ENCODE data around the gene RFX8. TPM values are rescaled to one million over a fixed set of nuclear protein-coding genes. Genes with fewer than 3 reads are reported as not detected.

RFX8 gene
- total RNA-seq, 1 donor from 2014 or later, result not detected

- DNase-seq (no peak), ATAC-seq (no peak)
- H3K27ac ChIP-seq, result no peak overlapping the region
- H3K9me3 ChIP-seq, result no peaks in the 10 kb centered on the region
- no peaks in the 10 kb centered on the region for H3K27me3 ChIP-seq (ENCODE audit: low read depth)
- TF ChIP-seq, protein P1, sequence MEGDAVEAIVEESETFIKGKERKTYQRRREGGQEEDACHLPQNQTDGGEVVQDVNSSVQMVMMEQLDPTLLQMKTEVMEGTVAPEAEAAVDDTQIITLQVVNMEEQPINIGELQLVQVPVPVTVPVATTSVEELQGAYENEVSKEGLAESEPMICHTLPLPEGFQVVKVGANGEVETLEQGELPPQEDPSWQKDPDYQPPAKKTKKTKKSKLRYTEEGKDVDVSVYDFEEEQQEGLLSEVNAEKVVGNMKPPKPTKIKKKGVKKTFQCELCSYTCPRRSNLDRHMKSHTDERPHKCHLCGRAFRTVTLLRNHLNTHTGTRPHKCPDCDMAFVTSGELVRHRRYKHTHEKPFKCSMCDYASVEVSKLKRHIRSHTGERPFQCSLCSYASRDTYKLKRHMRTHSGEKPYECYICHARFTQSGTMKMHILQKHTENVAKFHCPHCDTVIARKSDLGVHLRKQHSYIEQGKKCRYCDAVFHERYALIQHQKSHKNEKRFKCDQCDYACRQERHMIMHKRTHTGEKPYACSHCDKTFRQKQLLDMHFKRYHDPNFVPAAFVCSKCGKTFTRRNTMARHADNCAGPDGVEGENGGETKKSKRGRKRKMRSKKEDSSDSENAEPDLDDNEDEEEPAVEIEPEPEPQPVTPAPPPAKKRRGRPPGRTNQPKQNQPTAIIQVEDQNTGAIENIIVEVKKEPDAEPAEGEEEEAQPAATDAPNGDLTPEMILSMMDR (IDR thresholded peaks at IDR 0.05), result no peak
- H3K4me1 ChIP-seq, result no peaks in the 10 kb centered on the region
- H3K36me3 ChIP-seq, result no peaks in the 10 kb centered on the region
- intact Hi-C loops (cut with DNase I), result no loop called here
- no peak overlapping the region for H3K4me3 ChIP-seq
These were observed 42.3 kb downstream of the RFX8 start for GRCh38 chr2:101432411-101433181.

GRCh38 chr2:101431486-101431885, 43.4 kb downstream of the RFX8 start:
- ATAC-seq (no peak), DNase-seq (no peak)
- TF ChIP-seq, protein P1 (IDR thresholded peaks at IDR 0.05), result no peak
- no peak overlapping the region for H3K4me3 ChIP-seq
- H3K27ac ChIP-seq, result no peak overlapping the region
- H3K27me3 ChIP-seq (ENCODE audit: low read depth), result no peaks in the 10 kb centered on the region
- H3K4me1 ChIP-seq, result no peaks in the 10 kb centered on the region
- H3K9me3 ChIP-seq, result no peaks in the 10 kb centered on the region
- H3K36me3 ChIP-seq, result no peaks in the 10 kb centered on the region
- intact Hi-C loops (cut with DNase I), result no loop called here

DNA sequence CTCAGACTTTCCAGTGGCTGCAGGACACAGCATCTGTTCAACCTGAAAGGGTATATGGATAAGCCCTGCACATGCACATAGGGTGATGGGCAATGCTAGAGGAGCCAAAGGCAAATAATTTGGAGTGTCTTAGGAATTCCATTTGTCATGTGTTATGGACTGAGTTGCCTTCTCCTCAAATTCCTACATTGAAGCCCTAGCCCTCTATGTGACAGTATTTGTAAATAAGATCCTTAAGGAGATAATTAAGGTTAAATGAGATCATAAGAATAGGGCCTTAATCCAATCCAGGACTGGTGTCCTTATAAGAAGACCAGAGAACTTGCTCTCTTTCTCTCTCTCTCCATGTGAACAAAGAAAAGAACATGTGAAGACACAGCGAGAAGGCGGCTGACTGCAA, 44.8 kb downstream of the RFX8 start:
- intact Hi-C loops (cut with DNase I), result no loop called here
- H3K27me3 ChIP-seq (ENCODE audit: low read depth), result no peaks in the 10 kb centered on the region
- no peaks in the 10 kb centered on the region for H3K36me3 ChIP-seq
- TF ChIP-seq, protein P1 (IDR thresholded peaks at IDR 0.05), result no peak
- no peak for ATAC-seq
- no peaks in the 10 kb centered on the region for H3K9me3 ChIP-seq
- no peak overlapping the region for H3K4me3 ChIP-seq
- H3K4me1 ChIP-seq, result no peaks in the 10 kb centered on the region
- DNase-seq, result no peak
- H3K27ac ChIP-seq, result no peak overlapping the region

GRCh38 chr2:101429453-101429852, 45.5 kb downstream of the RFX8 start:
- intact Hi-C loops (cut with DNase I), result no loop called here
- Histone ChIP-seq H3K9me3 (no peaks in the 10 kb centered on the region), H3K4me1 (no peaks in the 10 kb centered on the region), H3K4me3 (no peak overlapping the region), H3K27me3 (ENCODE audit: low read depth) (no peaks in the 10 kb centered on the region), H3K36me3 (no peaks in the 10 kb centered on the region), H3K27ac (no peak overlapping the region)
- TF ChIP-seq, protein P1 (IDR thresholded peaks at IDR 0.05), result no peak
- DNase-seq, result no peak
- ATAC-seq, result no peak

DNA sequence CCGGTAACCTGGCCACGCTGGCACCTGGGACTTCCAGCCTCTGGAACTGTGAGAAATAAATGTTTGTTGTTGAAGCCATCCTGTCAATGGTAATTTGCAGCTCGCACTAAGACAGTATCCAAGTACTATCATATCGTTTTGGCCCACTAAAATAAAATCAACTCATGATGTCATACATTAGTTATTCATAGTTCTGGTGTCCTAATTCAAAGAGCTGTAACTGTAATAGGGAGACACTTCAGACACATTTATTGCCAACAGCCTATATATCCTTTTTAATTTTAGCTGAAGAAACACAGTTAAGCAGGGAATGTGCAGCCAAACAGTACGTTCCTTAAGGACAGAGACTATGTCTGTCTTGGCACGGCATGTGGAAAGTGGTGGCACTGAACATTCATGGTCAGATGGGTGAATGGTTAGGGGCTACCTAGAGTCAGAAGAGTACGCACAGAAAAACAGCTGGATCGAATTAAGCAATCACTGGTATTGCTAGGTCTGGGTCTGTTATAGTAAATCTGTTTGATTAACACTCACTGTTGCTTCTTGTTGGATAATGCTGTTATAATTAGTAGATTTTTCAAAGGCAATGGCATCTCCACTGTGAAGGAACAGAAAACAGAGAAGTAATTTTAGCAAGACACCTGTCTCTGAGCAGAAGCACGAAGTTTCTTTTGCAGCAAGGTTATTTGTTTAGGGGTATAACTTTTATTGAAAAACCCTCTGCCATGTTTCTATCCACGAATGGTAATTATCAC, 46.3 kb downstream of the RFX8 start:
- no peaks in the 10 kb centered on the region for H3K36me3 ChIP-seq
- DNase-seq (no peak), ATAC-seq (no peak)
- intact Hi-C loops (cut with DNase I), result no loop called here
- H3K4me3 ChIP-seq, result no peak overlapping the region
- no peaks in the 10 kb centered on the region for H3K27me3 ChIP-seq (ENCODE audit: low read depth)
- H3K27ac ChIP-seq, result no peak overlapping the region
- TF ChIP-seq, protein P1 (IDR thresholded peaks at IDR 0.05), result no peak
- H3K4me1 ChIP-seq, result no peaks in the 10 kb centered on the region
- H3K9me3 ChIP-seq, result no peaks in the 10 kb centered on the region
